Vagina (tissue), 2 donors: ENCODE measurements around the gene ERC2. TPM values are rescaled to one million over a fixed set of nuclear protein-coding genes. Genes with fewer than 3 reads are reported as not detected.

Source experiments
- DNase-seq, 2 donors: peaks; one replicate each; pipeline ENCODE4 v3.0.0-alpha.2; 2017; ENCODE audit errors: extremely low spot score in 2 of 2
- H3K27ac ChIP-seq: fragments of 200-600 bp; sonication (generic); one replicate; pipeline ENCODE4 v1.5.1; 2019
- H3K27me3 ChIP-seq: fragments of 200-600 bp; sonication (generic); one replicate; pipeline ENCODE4 v1.5.1; 2019
- H3K36me3 ChIP-seq, 2 donors: fragments of 200-600 bp; sonication (generic); one replicate each; pipeline ENCODE4 v1.5.1; 2017 to 2019
- H3K4me1 ChIP-seq: fragments of 200-600 bp; sonication (generic); one replicate; pipeline ENCODE4 v1.5.1; 2019
- H3K4me3 ChIP-seq, 2 donors: fragments of 200-600 bp; sonication (generic); 1 replicate in 1 of 2; 2 replicates in 1 of 2; pipeline ENCODE4 v1.5.1; 2016 to 2019
- H3K9me3 ChIP-seq: fragments of 200-600 bp; sonication (generic); one replicate; pipeline ENCODE4 v1.5.1; 2019
- CTCF ChIP-seq, 3 experiments: fragments of 450-650 bp in 2 of 3; fragments of 200-600 bp in 1 of 3; sonication (generic) in 1 of 3; IDR thresholded peaks; one replicate each; pipeline ENCODE4 v1.5.1; 2017 to 2019; ENCODE audit warnings: antibody characterized with exemption in 3 of 3, mild to moderate bottlenecking in 2 of 3, moderate library complexity in 2 of 3
- POLR2A ChIP-seq, 2 donors: fragments of 450-650 bp; IDR thresholded peaks; one replicate each; pipeline ENCODE4 v1.6.1; 2017; ENCODE audit warnings: antibody characterized with exemption in 2 of 2, mild to moderate bottlenecking in 2 of 2, moderate library complexity in 2 of 2
- POLR2AphosphoS5 ChIP-seq, 2 donors: sonication (generic); formaldehyde crosslinking; IDR thresholded peaks; one replicate each; pipeline ENCODE4 v1.9.0; 2017; ENCODE audit warnings: antibody characterized with exemption in 2 of 2, mild to moderate bottlenecking in 2 of 2, low read depth in 1 of 2; ENCODE audit not compliant: insufficient read depth in 1 of 2
- intact Hi-C: fragments of 100-400 bp; cut with DNase I; formaldehyde crosslinking; loops from one replicate; pipeline ENCODE4 v1.15.1; 2023
- total RNA-seq: library from RNA; depleted of rRNA; stranded (reverse); fragments of >200 nt; gene quantifications from one replicate; pipeline ENCODE4 v1.2.3, GENCODE V29; 2016

ERC2 gene
- total RNA-seq, 1 donor from 2014 or later: 1.2 TPM

DNA sequence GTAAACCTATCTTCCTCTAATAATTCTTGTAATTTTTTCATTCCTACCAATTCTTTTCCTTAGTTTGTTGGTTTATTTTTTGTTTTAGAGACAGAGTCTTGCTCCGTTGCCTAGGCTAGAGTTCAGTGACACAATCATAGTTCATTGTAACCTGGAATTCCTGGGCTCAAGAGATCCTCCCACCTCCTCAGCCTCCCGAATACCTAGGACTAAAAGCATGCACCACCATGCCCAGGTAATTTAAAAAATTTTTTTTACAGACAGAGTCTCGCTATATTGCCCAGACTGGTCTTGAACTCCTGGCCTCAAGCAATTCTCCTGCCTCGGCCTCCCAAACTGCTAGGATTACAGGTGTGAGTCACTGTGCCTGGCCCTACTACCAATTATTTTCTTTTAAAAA lies 220.2 kb downstream of the ERC2 start:
- Histone ChIP-seq H3K36me3 (no peaks in the 10 kb centered on the region), H3K27me3 (no peaks in the 10 kb centered on the region), H3K4me3 (no peak overlapping the region), H3K4me1 (no peaks in the 10 kb centered on the region), H3K27ac (no peak overlapping the region), H3K9me3 (no peaks in the 10 kb centered on the region)
- TF ChIP-seq CTCF (IDR thresholded peaks at IDR 0.05) (no peak), POLR2A (IDR thresholded peaks at IDR 0.05) (no peak)
- DNase-seq: no peak
- intact Hi-C loops: no loop called here

GRCh38 chr3:56238299-56238698 lies 230.0 kb downstream of the ERC2 start:
- no peak overlapping the region for H3K27ac ChIP-seq
- no peak for DNase-seq
- no peaks in the 10 kb centered on the region for H3K36me3 ChIP-seq
- H3K4me3 ChIP-seq: no peak overlapping the region
- H3K4me1 ChIP-seq: no peaks in the 10 kb centered on the region
- H3K27me3 ChIP-seq: no peaks in the 10 kb centered on the region
- intact Hi-C loops: no loop called here
- TF ChIP-seq POLR2A (IDR thresholded peaks at IDR 0.05) (no peak), POLR2AphosphoS5 (IDR thresholded peaks at IDR 0.05; ENCODE audit: insufficient read depth in 1 of 2, low read depth in 1 of 2) (no peak), CTCF (IDR thresholded peaks at IDR 0.05) (no peak)
- no peaks in the 10 kb centered on the region for H3K9me3 ChIP-seq

DNA sequence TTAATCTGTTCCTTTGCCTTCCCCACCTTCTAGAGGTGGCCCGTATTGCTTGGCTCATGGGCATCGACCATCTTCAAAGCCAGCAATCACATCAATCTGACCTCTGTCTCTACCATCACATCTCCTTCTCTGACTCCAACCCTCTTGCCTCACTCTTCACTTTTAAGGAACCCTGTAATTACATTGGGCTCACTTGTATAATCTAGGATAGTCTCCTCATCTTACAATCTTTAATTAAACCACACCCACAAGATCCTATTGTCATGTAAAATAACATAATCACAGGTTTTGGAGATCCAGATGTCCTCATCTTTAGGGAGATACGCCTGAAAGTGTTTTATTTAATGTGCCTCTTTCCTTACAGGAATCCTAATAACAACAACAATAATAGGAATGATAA lies 234.5 kb downstream of the ERC2 start:
- DNase-seq: no peak
- Histone ChIP-seq H3K27ac (no peak overlapping the region), H3K9me3 (no peaks in the 10 kb centered on the region), H3K27me3 (no peaks in the 10 kb centered on the region), H3K36me3 (no peaks in the 10 kb centered on the region), H3K4me3 (no peak overlapping the region), H3K4me1 (no peaks in the 10 kb centered on the region)
- TF ChIP-seq POLR2A (IDR thresholded peaks at IDR 0.05) (no peak), CTCF (IDR thresholded peaks at IDR 0.05) (no peak)
- intact Hi-C loops: no loop called here

GRCh38 chr3:56229311-56229710 lies 239.0 kb downstream of the ERC2 start:
- TF ChIP-seq CTCF (IDR thresholded peaks at IDR 0.05) (no peak), POLR2A (IDR thresholded peaks at IDR 0.05) (no peak), POLR2AphosphoS5 (IDR thresholded peaks at IDR 0.05; ENCODE audit: insufficient read depth in 1 of 2, low read depth in 1 of 2) (no peak)
- no peaks in the 10 kb centered on the region for H3K36me3 ChIP-seq
- no peaks in the 10 kb centered on the region for H3K9me3 ChIP-seq
- DNase-seq: no peak
- H3K4me1 ChIP-seq: no peaks in the 10 kb centered on the region
- H3K27me3 ChIP-seq: no peaks in the 10 kb centered on the region
- H3K27ac ChIP-seq: no peak overlapping the region
- intact Hi-C loops: no loop called here
- no peak overlapping the region for H3K4me3 ChIP-seq

GRCh38 chr3:56222866-56223265 lies 245.4 kb downstream of the ERC2 start:
- H3K36me3 ChIP-seq: no peaks in the 10 kb centered on the region
- intact Hi-C loops: no loop called here
- H3K4me3 ChIP-seq: no peak overlapping the region
- H3K27me3 ChIP-seq: no peaks in the 10 kb centered on the region
- TF ChIP-seq POLR2A (IDR thresholded peaks at IDR 0.05) (no peak), POLR2AphosphoS5 (IDR thresholded peaks at IDR 0.05; ENCODE audit: insufficient read depth in 1 of 2, low read depth in 1 of 2) (no peak), CTCF (IDR thresholded peaks at IDR 0.05) (no peak)
- no peak overlapping the region for H3K27ac ChIP-seq
- no peaks in the 10 kb centered on the region for H3K9me3 ChIP-seq
- H3K4me1 ChIP-seq: no peaks in the 10 kb centered on the region
- no peak for DNase-seq
